Measurements from ENCODE around the gene APOOL. TPM values are rescaled to one million over a fixed set of nuclear protein-coding genes. Genes with fewer than 3 reads are reported as not detected.

APOOL gene, protein sequence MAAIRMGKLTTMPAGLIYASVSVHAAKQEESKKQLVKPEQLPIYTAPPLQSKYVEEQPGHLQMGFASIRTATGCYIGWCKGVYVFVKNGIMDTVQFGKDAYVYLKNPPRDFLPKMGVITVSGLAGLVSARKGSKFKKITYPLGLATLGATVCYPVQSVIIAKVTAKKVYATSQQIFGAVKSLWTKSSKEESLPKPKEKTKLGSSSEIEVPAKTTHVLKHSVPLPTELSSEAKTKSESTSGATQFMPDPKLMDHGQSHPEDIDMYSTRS
- total RNA-seq (2013; cell fraction: nucleolus; rRNA removed) = 13.2 and 15.4 TPM in 2 replicates
- total RNA-seq (2014; rRNA removed) = 4.5 and 5.9 TPM in 2 replicates
- 9.3 and 9.4 TPM in 2 replicates for total RNA-seq (2014; rRNA removed; fragmentation: Illumina TruSeq; extraction: Trizol)
- 13.6 and 14.7 TPM in 2 replicates for total RNA-seq (2021)
- 6.1 TPM for polyA plus RNA-seq (2011; ENCODE audit: low read depth)
- 9.6 and 12.5 TPM in 2 replicates for polyA plus RNA-seq (2011; rRNA removed)
- polyA plus RNA-seq (2011; cell fraction: cytosol; rRNA removed) = 3.2 and 4.0 TPM in 2 replicates
- 3.9 and 4.6 TPM in 2 replicates for polyA plus RNA-seq (2011; cell fraction: nucleus; rRNA removed)
- polyA plus RNA-seq (2012) = 4.5 and 6.8 TPM in 2 replicates
- 7.7 and 7.9 TPM in 2 replicates for polyA plus RNA-seq (2014; fragmentation: Illumina TruSeq; extraction: Trizol)
- polyA plus RNA-seq (2014; fragmentation: Nextera tagmentation; extraction: Ambion mirVana) = 1 to 10 TPM; 5.6 to 9.8 TPM
- polyA plus RNA-seq (2014; rRNA removed) = 4.4 and 5.0 TPM in 2 replicates
- polyA plus RNA-seq (2016; fragmentation: Nextera tagmentation; extraction: Ambion mirVana) = 1 to 10 TPM; 5.5 to 7.5 TPM
- polyA minus RNA-seq (2011; rRNA and poly(A)+ RNA removed) = 6.3 and 9.4 TPM in 2 replicates
- polyA minus RNA-seq (2011; cell fraction: cytosol; rRNA and poly(A)+ RNA removed) = 4.6 and 5.1 TPM in 2 replicates
- polyA minus RNA-seq (2011; cell fraction: nucleus; rRNA and poly(A)+ RNA removed) = 2.4 and 2.8 TPM in 2 replicates
- Bru-seq, nascent RNA = percentile 68 among the genes with signal in this experiment
- percentile 71 among the genes with signal in this experiment for BruChase-seq, experiment 1, labeled RNA remaining after a 6-hour chase
- BruChase-seq, experiment 2, labeled RNA remaining after a 2-hour chase = percentile 70 among the genes with signal in this experiment
- long read RNA-seq, experiment 1, partial matches to known transcripts = 0 of 6 reads
- long read RNA-seq, experiment 1, other reads (novel, unspliced or antisense) = 4 of 6 reads
- long read RNA-seq, experiment 2, transcript APOOL-201 (9 exons, 1,279 nt) = major isoform, 9 of 34 reads
- long read RNA-seq, experiment 2, partial matches to known transcripts = 13 of 34 reads
- long read RNA-seq, experiment 2, other reads (novel, unspliced or antisense) = 12 of 34 reads

DNA sequence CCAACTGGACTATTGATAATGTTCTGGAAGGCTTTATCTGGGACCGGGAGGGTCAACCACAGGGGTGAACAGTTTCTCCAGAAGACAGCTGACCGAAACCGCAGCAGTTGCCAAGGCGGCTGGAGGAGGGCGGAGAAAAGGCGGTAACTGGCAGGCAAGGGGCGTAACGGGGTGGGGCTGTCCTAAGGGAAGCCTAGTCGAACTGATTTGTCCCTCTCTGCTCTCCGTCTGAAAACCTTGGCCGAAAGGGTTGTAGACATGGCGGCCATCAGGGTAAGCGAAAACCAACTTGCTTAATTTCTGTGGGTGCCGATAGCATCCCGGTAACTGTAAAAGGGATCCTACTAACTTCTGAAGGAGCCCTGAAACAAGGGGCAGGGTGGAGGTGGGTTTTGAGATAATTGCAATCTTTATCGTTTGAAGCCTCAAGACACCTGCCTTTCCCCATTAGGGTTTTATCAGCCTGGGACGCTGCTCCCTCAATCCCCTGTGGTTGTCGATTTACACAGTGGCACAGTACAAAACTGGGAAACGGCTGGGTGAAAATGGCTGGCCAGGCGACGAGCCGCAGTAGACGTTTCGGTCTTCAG, at the start of gene APOOL:
Gene APOOL, plus strand, starts transcription at position 223 of the 590 bp plus-strand sequence. Its CDS starts 36 bp downstream, at position 259.
- ChIA-PET RAD21 (ENCODE audit: unreplicated experiment) (no interaction called here), CTCF (interaction anchor here (1.1 kb wide), 1 partner anchor 96 kb away, joined by 3 read pairs; no protein-coding TSS in a partner anchor), SMC1A (ENCODE audit: uncharacterized antibody, unreplicated experiment) (interaction anchor here (1.0 kb wide), 1 partner anchor 52 kb away, joined by 4 read pairs; no protein-coding TSS in a partner anchor), POLR2A (interaction anchor here (0.5 kb wide), 1 partner anchor 210 kb away, joined by 4 read pairs; no protein-coding TSS in a partner anchor)
- Histone ChIP-seq H3K9ac (ENCODE audit: control insufficient read depth, insufficient read depth, low read length) (peak within 1 kb of the TSS; percentile 78), H3K79me2 (ENCODE audit: control insufficient read depth, insufficient read depth, low read length) (peaks cover 7% of the 10 kb centered on the region), H3K9me3 (replicated peaks; ENCODE audit: control insufficient read depth, insufficient read depth, low read length) (no peaks in the 10 kb centered on the region), H3K27me3 (replicated peaks in 1 of 2; ENCODE audit: control insufficient read depth in 2 of 2, insufficient read depth in 2 of 2, low read length in 1 of 2) (no peaks in the 10 kb centered on the region), H3K4me3 (peak within 1 kb of the TSS; percentile 61), H3K36me3 (ENCODE audit: control insufficient read depth in 2 of 2, insufficient read depth in 2 of 2, low read length in 1 of 2) (no peaks in the 10 kb centered on the region), H2AFZ (ENCODE audit: control insufficient read depth, low read depth, low read length) (peak within 1 kb of the TSS; percentile 73), H3K4me1 (ENCODE audit: control insufficient read depth, insufficient read depth, low read length) (no peaks in the 10 kb centered on the region), H3K4me2 (ENCODE audit: control insufficient read depth, insufficient read depth) (peak within 1 kb of the TSS; percentile 54), H3K27ac (ENCODE audit: control insufficient read depth, insufficient read depth) (peak within 1 kb of the TSS; percentile 55), H4K20me1 (ENCODE audit: control insufficient read depth, insufficient read depth) (no peaks in the 10 kb centered on the region)
- ATAC-seq (peak; percentile 97), FAIRE-seq (peak; percentile 64), DNase-seq (ENCODE audit: low read depth, low spot score) (peak; percentile 57)
- intact Hi-C loops (cut with micrococcal nuclease; ENCODE audit: unreplicated experiment) (no loop called here), in situ Hi-C loops (cut with MboI) (no loop called here)
- TSS peak; percentile 86 for BruUV-seq (replicated peaks)
- WGBS (ENCODE audit: insufficient coverage, insufficient replicate concordance, low lambda C conversion rate, missing lambda C conversion rate) = 29% methylated on average over 24 of the region's 24 CpGs
- TF ChIP-seq CREM (IDR thresholded peaks at IDR 0.05; ENCODE audit: low read depth) (no peak), CEBPB (IDR thresholded peaks at IDR 0.05; ENCODE audit: borderline replicate concordance in 1 of 2, low read depth in 2 of 2, low read length in 2 of 2) (no peak), HDGF (IDR thresholded peaks at IDR 0.05) (no peak), MXI1 (IDR thresholded peaks at IDR 0.05; ENCODE audit: low read depth, low read length) (no peak), RB1 (IDR thresholded peaks at IDR 0.05; ENCODE audit: borderline replicate concordance) (no peak), CBX3 (IDR thresholded peaks at IDR 0.05; ENCODE audit: borderline replicate concordance, low read depth) (no peak), KDM1A (IDR thresholded peaks at IDR 0.05; ENCODE audit: borderline replicate concordance) (no peak), HDAC2 (IDR thresholded peaks at IDR 0.05) (no peak), SIN3A (IDR thresholded peaks at IDR 0.05; ENCODE audit: low read depth, low read length) (no peak; the same call in 1 of the 2 replicates), NRF1 (conservative IDR thresholded peaks at IDR 0.05; ENCODE audit: low read depth, low read length) (no peak)
- TF ChIP-seq, protein P1, sequence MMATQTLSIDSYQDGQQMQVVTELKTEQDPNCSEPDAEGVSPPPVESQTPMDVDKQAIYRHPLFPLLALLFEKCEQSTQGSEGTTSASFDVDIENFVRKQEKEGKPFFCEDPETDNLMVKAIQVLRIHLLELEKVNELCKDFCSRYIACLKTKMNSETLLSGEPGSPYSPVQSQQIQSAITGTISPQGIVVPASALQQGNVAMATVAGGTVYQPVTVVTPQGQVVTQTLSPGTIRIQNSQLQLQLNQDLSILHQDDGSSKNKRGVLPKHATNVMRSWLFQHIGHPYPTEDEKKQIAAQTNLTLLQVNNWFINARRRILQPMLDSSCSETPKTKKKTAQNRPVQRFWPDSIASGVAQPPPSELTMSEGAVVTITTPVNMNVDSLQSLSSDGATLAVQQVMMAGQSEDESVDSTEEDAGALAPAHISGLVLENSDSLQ (IDR thresholded peaks at IDR 0.05) = peak; percentile 91
- TF ChIP-seq, protein P2, sequence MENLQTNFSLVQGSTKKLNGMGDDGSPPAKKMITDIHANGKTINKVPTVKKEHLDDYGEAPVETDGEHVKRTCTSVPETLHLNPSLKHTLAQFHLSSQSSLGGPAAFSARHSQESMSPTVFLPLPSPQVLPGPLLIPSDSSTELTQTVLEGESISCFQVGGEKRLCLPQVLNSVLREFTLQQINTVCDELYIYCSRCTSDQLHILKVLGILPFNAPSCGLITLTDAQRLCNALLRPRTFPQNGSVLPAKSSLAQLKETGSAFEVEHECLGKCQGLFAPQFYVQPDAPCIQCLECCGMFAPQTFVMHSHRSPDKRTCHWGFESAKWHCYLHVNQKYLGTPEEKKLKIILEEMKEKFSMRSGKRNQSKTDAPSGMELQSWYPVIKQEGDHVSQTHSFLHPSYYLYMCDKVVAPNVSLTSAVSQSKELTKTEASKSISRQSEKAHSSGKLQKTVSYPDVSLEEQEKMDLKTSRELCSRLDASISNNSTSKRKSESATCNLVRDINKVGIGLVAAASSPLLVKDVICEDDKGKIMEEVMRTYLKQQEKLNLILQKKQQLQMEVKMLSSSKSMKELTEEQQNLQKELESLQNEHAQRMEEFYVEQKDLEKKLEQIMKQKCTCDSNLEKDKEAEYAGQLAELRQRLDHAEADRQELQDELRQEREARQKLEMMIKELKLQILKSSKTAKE (IDR thresholded peaks at IDR 0.05; ENCODE audit: low read depth, poor library complexity, severe bottlenecking) = no peak
- TF ChIP-seq, protein P3, sequence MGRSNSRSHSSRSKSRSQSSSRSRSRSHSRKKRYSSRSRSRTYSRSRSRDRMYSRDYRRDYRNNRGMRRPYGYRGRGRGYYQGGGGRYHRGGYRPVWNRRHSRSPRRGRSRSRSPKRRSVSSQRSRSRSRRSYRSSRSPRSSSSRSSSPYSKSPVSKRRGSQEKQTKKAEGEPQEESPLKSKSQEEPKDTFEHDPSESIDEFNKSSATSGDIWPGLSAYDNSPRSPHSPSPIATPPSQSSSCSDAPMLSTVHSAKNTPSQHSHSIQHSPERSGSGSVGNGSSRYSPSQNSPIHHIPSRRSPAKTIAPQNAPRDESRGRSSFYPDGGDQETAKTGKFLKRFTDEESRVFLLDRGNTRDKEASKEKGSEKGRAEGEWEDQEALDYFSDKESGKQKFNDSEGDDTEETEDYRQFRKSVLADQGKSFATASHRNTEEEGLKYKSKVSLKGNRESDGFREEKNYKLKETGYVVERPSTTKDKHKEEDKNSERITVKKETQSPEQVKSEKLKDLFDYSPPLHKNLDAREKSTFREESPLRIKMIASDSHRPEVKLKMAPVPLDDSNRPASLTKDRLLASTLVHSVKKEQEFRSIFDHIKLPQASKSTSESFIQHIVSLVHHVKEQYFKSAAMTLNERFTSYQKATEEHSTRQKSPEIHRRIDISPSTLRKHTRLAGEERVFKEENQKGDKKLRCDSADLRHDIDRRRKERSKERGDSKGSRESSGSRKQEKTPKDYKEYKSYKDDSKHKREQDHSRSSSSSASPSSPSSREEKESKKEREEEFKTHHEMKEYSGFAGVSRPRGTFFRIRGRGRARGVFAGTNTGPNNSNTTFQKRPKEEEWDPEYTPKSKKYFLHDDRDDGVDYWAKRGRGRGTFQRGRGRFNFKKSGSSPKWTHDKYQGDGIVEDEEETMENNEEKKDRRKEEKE (IDR thresholded peaks at IDR 0.05) = no peak
